Measurements from ENCODE around the gene FAM83G.
A peak's percentile ranks its signal among the peaks of the same experiment; 100 is the strongest.

The FAM83G gene

DNA sequence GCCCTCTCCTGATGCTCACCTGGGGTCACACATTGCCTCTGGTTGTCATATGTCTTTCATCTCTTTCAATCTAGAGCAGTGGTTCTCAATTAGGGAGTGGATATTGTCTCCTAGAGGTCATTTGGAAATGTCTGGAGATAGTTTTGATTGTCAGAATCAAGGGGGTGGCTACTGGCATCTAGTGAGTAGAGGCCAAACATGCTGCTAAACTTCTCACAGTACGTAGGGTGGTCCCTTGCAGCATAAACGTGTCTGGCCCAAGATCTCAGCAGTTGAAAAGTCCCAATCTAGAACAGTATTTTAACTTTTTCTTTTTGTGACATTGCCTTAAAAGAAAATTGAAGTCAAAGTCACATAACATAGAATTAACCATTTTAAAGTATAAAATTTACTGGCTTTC lies 83.1 kb downstream of the FAM83G start:
- TF ChIP-seq, protein P1, sequence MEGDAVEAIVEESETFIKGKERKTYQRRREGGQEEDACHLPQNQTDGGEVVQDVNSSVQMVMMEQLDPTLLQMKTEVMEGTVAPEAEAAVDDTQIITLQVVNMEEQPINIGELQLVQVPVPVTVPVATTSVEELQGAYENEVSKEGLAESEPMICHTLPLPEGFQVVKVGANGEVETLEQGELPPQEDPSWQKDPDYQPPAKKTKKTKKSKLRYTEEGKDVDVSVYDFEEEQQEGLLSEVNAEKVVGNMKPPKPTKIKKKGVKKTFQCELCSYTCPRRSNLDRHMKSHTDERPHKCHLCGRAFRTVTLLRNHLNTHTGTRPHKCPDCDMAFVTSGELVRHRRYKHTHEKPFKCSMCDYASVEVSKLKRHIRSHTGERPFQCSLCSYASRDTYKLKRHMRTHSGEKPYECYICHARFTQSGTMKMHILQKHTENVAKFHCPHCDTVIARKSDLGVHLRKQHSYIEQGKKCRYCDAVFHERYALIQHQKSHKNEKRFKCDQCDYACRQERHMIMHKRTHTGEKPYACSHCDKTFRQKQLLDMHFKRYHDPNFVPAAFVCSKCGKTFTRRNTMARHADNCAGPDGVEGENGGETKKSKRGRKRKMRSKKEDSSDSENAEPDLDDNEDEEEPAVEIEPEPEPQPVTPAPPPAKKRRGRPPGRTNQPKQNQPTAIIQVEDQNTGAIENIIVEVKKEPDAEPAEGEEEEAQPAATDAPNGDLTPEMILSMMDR (IDR thresholded peaks at IDR 0.05) = no peak
- H3K4me1 Mint-ChIP-seq = peaks cover 10% of the 10 kb centered on the region

DNA sequence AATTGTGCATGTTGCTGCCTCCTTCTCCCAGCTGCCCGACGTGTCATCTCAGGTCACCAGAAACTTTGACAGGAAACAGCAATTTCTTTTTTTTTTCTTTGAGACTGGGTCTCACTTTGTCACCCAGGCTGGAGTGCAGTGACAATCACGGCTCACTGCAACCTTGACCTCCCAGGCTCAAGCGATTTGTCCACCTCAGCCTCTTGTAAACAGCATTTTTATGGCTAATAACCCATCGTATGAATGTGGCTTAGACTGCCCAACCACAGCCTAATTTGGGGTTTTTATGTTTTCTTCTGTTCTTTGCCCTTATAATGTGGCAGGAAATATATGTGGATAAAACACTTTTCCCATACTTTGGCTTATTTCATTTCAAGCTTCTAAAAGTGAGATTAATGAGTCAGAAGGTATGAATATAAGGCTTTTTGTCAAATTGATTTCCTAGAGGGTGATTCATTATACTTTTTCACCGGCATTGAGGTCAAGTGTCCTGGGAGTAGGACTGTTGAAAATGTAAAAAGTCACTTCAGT lies 83.6 kb downstream of the FAM83G start:
- H3K4me1 Mint-ChIP-seq = peaks cover 10% of the 10 kb centered on the region
- no peaks in the 10 kb centered on the region for H3K9me3 Mint-ChIP-seq
- H3K27ac Mint-ChIP-seq = peak overlapping the region; percentile 32
- no peak overlapping the region for H3K4me3 Mint-ChIP-seq
- TF ChIP-seq, protein P1 (IDR thresholded peaks at IDR 0.05) = no peak
- H3K36me3 Mint-ChIP-seq (ENCODE audit: low read depth) = peaks cover 50% of the 10 kb centered on the region
- no peaks in the 10 kb centered on the region for H3K27me3 Mint-ChIP-seq (ENCODE audit: low read depth, poor library complexity)
- DNase-seq = no peak

More for the DNA sequence above, 83.1 kb downstream of the FAM83G start:
- no peaks in the 10 kb centered on the region for H3K27me3 Mint-ChIP-seq (ENCODE audit: low read depth, poor library complexity)
- no peaks in the 10 kb centered on the region for H3K9me3 Mint-ChIP-seq
- H3K36me3 Mint-ChIP-seq (ENCODE audit: low read depth) = peaks cover 46% of the 10 kb centered on the region
- no peak for DNase-seq
- H3K4me3 Mint-ChIP-seq = no peak overlapping the region
- no peak overlapping the region for H3K27ac Mint-ChIP-seq

DNA sequence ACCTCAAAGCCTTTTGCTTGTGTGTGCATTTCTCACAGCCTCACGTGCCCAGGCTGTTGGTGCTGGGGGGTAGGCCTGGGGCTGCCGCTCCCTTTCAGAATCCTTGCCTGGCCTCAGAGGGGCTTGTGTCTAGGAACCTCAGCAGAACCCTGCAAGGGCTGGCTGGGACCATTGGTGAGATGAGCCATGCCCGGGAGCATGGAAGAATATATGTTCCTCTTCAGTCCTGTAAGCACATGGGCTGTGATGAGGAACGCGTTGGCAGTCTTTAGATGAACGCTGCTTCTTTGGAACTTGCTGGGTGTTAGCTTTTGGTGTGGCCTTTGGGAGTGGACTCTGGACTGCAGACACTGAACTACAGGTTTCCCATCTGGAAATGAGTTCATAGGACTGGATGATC lies 84.6 kb downstream of the FAM83G start:
- Mint-ChIP-seq H3K27me3 (ENCODE audit: low read depth, poor library complexity) (no peaks in the 10 kb centered on the region), H3K9me3 (no peaks in the 10 kb centered on the region), H3K36me3 (ENCODE audit: low read depth) (peaks cover 54% of the 10 kb centered on the region), H3K4me1 (peaks cover 10% of the 10 kb centered on the region), H3K27ac (peak overlapping the region; percentile 78), H3K4me3 (no peak overlapping the region)
- DNase-seq = no peak
- TF ChIP-seq, protein P1 (IDR thresholded peaks at IDR 0.05) = no peak

Measured in nephron progenitor cell (in vitro differentiated cells).